ENCODE data around the gene ZNF385C.
"Not testable (repeated sequence)": the region's sequence is repeated elsewhere in the genome, so short reads cannot be mapped to it uniquely, and the experiment has no call there.

The ZNF385C gene, protein sequence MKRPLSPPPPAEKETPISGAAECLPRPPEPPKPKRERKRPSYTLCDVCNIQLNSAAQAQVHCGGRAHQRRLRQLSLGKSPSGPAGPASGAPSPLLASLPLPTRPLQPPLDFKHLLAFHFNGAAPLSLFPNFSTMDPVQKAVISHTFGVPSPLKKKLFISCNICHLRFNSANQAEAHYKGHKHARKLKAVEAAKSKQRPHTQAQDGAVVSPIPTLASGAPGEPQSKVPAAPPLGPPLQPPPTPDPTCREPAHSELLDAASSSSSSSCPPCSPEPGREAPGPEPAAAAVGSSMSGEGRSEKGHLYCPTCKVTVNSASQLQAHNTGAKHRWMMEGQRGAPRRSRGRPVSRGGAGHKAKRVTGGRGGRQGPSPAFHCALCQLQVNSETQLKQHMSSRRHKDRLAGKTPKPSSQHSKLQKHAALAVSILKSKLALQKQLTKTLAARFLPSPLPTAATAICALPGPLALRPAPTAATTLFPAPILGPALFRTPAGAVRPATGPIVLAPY

GRCh38 chr17:42097691-42098631 lies at the start of gene ZNF385C:
Gene ZNF385C (minus strand): TSS chr17:42098473. CDS start chr17:42063056, 35,417 bp downstream.
- DNase-seq = no peak

- no peak for DNase-seq
Observed at GRCh38 chr17:42146911-42147607, 48.8 kb upstream of the ZNF385C start.

DNA sequence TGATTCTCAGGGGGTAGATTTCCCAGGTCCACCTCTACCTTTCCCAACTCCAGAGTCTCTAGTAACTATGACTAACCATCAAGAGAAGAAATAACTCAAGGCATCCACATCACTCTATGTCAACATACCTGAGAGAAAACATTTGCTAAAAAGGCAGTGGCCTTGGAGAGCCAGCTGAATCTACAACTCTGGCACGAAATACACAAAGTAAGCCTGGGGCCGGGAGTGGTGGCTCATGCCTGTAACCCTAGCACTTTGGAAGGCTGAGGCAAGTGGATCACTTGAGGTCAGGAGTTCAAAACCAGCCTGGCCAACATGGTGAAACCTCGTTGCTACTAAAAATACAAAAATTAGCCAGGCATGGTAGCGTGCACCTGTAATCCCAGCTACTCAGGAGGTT lies 44.9 kb upstream of the ZNF385C start:
- not testable (repeated sequence) for DNase-seq

DNA sequence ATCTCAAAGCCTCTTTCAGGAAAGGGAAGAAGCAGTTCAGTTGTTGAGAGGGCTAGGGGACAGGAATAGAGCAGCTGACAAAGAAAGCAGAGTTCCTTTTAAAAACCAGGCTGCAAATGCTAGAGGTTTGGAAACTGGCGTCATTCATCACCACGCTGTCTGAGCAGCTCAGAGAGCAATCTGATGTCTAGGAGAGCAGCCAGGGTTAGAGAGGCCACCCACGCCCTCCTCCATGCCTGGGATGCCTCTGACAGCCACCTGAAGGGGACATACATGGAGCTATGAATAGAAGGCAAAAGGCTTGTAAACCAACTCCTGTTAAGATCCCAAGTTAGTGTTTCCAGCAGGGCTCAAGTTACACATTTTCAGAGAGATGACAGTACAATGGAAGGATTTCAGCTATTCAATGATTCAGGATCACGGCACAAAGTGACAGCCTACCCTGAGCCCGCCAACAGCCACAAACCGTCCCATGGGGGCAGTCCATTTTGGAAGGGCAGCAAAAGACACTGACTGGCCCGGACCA lies 44.2 kb upstream of the ZNF385C start:
- DNase-seq = no peak

DNA sequence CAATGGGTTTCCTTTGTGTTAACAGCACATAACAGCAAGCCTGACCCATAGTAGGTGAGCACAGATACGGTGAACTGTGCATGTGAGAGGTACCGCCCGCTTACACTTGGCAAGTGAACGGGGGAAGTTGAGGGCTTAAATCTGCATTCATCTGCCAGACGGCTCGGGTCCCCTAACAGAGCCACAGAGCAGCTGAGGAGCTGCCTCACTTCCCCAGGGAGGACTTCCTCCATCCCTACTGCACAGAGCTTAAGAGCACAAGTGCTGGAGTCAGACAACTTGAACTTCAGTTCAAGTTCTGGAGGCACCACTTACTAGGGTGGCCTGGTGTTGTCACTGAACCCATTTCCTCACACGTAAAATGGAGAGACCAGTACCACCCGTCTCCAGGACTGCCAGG lies 43.1 kb upstream of the ZNF385C start:
- no peak for DNase-seq

- DNase-seq = not testable (repeated sequence)
Observed at GRCh38 chr17:42140690-42141089, 42.4 kb upstream of the ZNF385C start.

- no peak for DNase-seq
Observed at GRCh38 chr17:42138749-42139492, 40.6 kb upstream of the ZNF385C start.

DNA sequence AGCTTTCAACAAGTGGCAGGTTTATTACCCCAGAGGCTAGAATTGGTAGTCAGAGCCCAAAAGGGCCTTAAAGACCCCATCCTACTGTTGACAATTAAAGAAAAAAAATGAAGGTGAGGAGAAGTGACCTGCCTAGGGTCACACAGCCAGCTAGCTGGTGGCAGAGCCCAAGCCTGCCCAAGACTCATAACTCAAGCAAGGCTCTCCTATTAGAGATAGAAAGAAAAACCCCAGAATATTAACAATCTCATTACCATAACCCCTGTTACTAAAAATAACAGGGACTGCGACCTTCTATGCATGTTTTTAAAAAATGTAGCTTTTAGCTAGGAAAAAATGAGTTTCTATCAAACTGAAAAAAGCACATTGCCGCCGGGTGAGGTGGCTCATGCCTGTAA lies 38.4 kb upstream of the ZNF385C start:
- DNase-seq = no peak

DNA sequence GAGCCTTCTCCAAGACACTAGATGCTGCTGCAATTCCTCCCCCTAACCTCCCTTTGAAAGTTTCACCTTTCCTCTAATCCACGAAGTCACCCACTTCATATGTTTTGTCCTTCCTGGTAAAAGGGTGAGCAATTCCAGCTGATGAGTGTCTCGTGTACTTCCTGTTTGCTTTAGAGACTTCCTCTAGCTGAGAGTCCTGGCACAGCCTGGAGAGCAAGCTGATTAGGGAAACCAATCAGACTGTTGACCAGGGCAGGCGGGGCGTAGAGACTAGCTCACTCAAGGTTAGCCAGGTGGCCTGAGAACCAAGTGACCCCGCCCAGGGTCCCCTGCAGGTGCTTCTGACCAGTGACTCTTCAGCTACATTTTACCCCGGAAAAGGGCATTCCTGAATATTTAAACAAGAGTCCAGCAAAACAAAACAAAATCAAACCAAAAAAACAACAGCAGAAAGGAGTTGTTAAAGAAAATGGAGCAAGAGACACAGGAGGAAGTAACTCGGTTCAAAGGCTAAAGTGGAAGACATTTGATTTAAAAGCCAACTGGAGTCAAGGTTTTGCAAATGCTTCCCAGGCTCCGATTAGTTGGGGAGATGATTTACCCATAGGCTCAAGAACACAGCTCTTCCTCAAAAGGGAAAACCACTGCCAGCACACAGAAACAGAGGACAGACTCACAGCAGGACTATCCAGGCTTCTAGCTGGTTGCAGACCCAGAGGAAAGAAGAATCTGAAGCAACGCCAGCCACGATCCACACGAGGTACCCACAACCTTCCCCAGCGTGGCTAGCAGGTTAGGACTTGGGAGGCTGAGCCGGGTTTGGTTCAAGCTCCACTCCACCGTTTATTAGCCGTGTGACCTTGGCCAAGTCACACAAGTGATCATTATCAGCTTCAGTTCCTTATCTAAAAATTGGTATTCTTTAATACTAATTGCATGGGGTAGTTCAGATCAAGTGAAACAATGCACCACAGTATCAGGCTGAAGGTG lies 37.7 kb upstream of the ZNF385C start:
- peak; percentile 59 for DNase-seq

DNA sequence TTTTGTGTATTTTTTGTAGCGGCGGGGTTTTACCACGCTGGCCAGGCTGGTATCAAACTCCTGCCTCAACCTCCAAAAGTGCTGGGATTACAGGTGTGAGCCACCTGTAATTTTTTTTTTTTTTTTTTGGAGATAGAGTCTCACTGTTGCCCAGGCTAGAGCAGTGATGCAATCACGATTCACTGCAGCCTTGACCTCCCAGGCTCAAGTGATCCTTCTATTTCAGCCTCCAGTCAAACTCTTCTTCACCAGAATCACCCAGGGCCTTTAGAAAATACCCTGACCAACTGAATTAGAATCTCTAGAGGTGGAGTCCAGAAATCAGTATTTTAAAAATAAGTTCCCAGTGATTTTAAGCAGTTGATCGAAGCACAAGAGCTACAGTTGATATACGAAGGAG lies 36.9 kb upstream of the ZNF385C start:
- no peak for DNase-seq

- no peak for DNase-seq
Observed at GRCh38 chr17:42133461-42134041, 35.3 kb upstream of the ZNF385C start.

DNA sequence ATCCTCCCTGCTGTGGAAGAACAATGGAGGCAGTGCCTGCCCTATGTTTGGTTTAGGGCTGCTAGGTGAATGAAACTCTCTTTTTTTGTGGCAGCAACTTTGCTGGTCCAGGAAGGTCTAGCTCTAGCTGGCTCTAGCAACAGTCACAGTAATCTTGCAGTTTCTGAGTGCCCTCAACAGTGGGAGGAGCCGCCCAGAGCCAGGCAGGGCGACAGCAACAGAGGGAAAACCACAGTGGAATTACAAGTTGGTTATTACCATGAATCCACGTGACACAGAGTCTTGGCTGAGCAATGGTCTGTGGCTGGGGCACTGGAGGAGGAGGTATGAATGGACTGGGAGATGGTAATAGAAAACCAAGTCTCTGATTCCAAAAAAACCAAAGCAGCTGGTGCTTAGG lies 34.7 kb upstream of the ZNF385C start:
- DNase-seq = peak; percentile 88

- no peak for DNase-seq
Observed at GRCh38 chr17:42131981-42132432, 33.7 kb upstream of the ZNF385C start.

DNA sequence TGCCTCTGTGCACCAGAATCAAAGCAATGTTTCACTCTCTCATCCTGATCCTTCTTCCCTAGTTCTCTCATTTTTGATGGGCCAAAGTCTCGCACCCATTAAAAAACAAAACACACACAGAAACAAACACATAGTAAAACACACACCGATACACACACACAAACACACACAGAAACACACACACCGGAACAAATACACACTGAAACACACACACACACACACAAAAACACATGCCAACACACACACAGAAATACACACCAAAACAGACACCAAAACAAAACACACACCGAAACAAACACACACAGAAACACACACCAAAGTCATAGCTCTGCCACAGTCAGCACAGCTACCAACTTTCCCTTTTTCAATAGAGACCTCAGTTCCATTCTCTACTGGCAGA lies 33.0 kb upstream of the ZNF385C start:
- no peak for DNase-seq

GRCh38 chr17:42130310-42130936 lies 32.1 kb upstream of the ZNF385C start:
- DNase-seq = peak; percentile 32

GRCh38 chr17:42129109-42129837 lies 31.0 kb upstream of the ZNF385C start:
- no peak for DNase-seq

GRCh38 chr17:42127414-42127813 lies 29.1 kb upstream of the ZNF385C start:
- DNase-seq = no peak

DNA sequence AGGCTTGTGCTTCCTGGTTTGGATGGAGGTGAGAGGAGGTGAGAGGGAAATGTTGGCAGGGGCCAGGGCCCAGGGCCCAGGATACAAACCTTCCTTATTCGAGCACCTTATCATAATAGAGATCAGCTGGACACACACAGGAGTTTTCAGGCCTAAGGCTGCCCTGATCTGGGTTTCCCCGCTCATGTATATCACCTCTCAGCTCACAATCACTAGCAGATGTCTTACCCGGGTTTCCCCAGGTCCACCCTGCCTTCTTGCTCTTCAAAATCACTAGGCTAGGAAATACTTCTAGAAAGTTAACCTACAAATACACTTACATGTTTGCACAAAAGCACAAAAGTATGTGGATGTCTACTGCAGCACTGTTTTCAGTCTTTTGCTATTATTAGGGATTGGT lies 28.6 kb upstream of the ZNF385C start:
- DNase-seq = no peak

- DNase-seq = no peak
Observed at GRCh38 chr17:42125565-42125964, 27.3 kb upstream of the ZNF385C start.

Data from hematopoietic multipotent progenitor cell treated with erythropoietin and hydrocortisone succinate and interleukin-3 and kit ligand, for 4 days (in vitro differentiated cells).